ENCODE data around the gene YPEL2. TPM values are rescaled to one million over a fixed set of nuclear protein-coding genes. Genes with fewer than 3 reads are reported as not detected.

The YPEL2 gene
- total and polyA plus RNA-seq, 2 of the 13 experiments (the other 11 are each of a cell fraction or from before 2014, with no cell fraction given) = 8.5 to 21.1 TPM

GRCh38 chr17:59331929-59332748 is 684 bp downstream of the YPEL2 start (continued):
- peak; percentile 70 to 74 for TF ChIP-seq HMGXB4 (CRISPR knock-in tag; IDR thresholded peaks at IDR 0.05; ENCODE audit: borderline replicate concordance in 1 of 2, low read depth in 1 of 2)
- TF ChIP-seq GPN1 (CRISPR knock-in tag; IDR thresholded peaks at IDR 0.05; ENCODE audit: borderline replicate concordance) = no peak
- 0 out of 2 replicates have a peak, but pooled peaks have one; percentile 57 for TF ChIP-seq ZBTB39 (CRISPR knock-in tag; IDR thresholded peaks at IDR 0.05)
- no peak for TF ChIP-seq CHCHD3 (CRISPR knock-in tag; IDR thresholded peaks at IDR 0.05)
- TF ChIP-seq ZNF510 (CRISPR knock-in tag; IDR thresholded peaks at IDR 0.05; ENCODE audit: low read depth) = no peak
- TF ChIP-seq TP53 (CRISPR knock-in tag; conservative IDR thresholded peaks at IDR 0.05) = no peak
- no peak; the same call in 1 of the 2 replicates for TF ChIP-seq BRD4 (CRISPR knock-in tag; IDR thresholded peaks at IDR 0.05)
- TF ChIP-seq ZFP1 (CRISPR knock-in tag; IDR thresholded peaks at IDR 0.05) = no peak
- no peak for TF ChIP-seq ZNF557 (CRISPR knock-in tag; IDR thresholded peaks at IDR 0.05)
- TF ChIP-seq ZNF317 (CRISPR knock-in tag; IDR thresholded peaks at IDR 0.05) = 0 out of 2 replicates have a peak, but pooled peaks have one; percentile 31
- no peak for TF ChIP-seq ZNF710 (CRISPR knock-in tag; IDR thresholded peaks at IDR 0.05; ENCODE audit: borderline replicate concordance)
- TF ChIP-seq SPEN (CRISPR knock-in tag; IDR thresholded peaks at IDR 0.05; ENCODE audit: low read depth) = peak; percentile 76
- peak; percentile 71 for TF ChIP-seq HNF1B (CRISPR knock-in tag; IDR thresholded peaks at IDR 0.05)
- TF ChIP-seq ATM (IDR thresholded peaks at IDR 0.05; ENCODE audit: borderline replicate concordance) = no peak
- no peak for TF ChIP-seq ZNF367 (CRISPR knock-in tag; IDR thresholded peaks at IDR 0.05; ENCODE audit: borderline replicate concordance)
- TF ChIP-seq CEBPG (CRISPR knock-in tag; IDR thresholded peaks at IDR 0.05) = no peak
- no peak for TF ChIP-seq ZNF280B (CRISPR knock-in tag; IDR thresholded peaks at IDR 0.05; ENCODE audit: borderline replicate concordance)
